HG03108 (cell line): ENCODE measurements around the gene MEP1B.
"Not testable (repeated sequence)": the region's sequence is repeated elsewhere in the genome, so short reads cannot be mapped to it uniquely, and the experiment has no call there.

ENCODE experiments used
- ATAC-seq: cut with Tn5 transposase; IDR thresholded peaks from one replicate; pipeline ENCODE4 v1.9.1; 2021; ENCODE audit warnings: moderate library complexity; ENCODE audit not compliant: unreplicated experiment

Gene MEP1B

DNA sequence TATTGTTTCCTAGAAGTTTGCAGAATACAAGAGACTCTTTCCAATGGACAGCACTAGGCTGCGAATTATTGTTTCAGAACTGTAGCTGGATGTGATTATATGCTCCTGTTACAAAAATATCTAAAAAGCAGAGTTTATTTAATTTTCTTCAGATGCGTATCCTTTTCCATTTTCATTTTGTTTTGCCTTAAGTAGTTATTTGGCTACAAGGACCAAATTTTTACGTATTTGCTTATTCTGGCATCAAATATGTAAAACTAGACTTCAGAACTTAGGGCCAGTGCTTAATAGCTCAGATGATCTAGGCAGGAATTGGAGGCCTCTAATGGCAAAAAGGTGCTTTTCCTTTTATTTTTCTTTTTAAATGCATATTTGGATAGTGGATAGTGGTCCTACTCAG, 18.7 kb downstream of the MEP1B start:
- ATAC-seq: no peak

DNA sequence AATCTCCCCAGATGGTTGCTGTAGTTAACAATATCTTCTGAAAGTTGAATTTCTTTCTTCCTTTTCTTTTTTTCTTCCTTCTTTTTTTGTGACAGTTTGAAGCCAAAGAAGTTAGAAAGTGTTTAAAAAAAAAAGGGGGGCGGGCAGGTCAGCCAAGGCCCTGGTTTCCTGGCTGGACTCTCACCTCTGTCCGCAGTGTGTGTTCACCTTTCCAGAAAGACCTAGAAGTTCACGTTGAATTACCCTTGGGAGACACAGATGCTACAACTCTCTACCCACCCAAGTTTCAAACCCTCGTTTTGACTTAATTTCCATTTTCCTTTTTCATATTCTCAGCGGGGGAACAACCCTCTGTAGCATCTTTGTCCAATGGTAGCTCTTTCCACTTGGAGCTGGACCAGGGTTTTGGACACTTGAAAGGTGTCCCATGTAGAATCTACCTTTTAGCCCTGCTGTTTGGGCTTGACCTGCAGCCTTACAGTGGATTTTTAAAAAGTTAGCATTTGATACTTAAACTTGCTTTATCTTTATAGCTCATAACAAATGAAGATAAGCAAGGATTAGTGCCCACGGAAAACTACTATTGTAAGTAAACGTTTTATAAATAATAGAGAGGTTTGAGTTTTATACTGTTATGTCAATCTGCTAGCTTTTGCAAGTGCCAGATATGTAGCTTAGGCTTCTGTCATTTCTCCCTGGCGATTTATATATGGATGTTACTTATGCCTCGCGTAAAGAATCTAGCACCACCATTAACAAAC, 20.0 kb downstream of the MEP1B start:
- no peak for ATAC-seq

DNA sequence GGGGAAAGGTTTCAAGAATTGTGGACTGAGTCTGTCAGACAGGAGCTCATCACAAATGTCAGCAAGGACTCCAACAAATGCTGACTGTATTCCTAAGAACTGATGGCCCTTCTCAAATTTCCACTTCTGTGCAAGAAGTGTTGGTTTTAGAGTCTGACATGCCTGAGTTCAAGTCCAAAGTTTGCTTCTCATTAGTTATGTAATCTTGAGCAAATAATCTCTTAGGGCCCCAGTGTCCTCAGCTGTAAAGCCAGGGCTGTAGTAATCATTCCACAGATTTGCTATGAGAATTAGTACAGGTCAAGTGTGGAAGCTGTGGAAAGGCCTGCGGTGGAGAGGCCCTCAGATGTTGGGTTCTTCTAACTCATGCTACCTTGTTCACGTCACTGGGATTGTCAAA, 23.9 kb downstream of the MEP1B start:
- ATAC-seq: no peak

DNA sequence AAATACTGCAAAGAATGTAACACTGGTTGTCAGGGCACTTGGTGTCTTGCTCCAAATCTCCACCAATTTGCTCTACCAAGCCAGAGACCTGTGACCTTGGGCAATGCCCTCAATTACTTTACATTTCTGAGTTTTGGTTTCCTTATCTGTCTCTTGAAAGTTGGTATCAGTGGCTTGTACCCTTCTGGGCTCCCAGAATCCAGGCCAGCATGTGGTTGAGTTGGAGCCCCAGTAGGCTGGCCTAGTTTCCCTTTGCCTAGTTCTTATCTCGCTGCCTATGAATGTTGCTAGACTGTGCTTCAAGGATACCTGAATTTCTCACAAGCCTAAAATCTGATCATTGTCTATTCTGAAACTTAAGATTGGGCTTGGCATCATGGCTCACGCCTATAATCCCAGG, 26.6 kb downstream of the MEP1B start:
- no peak for ATAC-seq

DNA sequence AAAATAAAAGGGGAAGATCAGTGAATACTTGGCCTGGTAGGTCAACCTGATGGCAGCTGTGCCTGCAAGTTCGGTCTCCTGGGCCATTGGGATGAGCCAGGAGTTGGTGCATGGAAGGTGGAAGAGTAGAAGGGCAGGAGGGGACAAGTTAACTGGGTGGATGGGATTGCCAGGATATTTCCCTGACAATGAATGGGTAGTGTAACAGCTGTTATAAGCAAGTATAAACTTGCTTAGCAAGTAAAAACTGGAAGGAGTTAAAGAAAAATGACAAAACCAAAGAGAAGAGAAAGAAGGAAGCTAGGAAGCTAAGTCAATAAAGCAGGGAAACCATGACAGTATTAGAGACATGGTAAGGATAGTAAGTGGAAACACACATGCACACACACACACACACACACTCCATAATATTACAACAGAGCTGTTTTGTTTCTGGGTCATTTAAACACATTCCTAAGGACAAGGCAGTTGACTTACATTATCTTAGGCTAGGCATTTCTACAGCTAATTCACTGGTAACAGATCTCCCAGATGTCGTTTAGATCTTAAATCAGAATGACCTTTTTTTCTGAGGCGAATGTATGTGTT, 29.7 kb downstream of the MEP1B start:
- no peak for ATAC-seq

DNA sequence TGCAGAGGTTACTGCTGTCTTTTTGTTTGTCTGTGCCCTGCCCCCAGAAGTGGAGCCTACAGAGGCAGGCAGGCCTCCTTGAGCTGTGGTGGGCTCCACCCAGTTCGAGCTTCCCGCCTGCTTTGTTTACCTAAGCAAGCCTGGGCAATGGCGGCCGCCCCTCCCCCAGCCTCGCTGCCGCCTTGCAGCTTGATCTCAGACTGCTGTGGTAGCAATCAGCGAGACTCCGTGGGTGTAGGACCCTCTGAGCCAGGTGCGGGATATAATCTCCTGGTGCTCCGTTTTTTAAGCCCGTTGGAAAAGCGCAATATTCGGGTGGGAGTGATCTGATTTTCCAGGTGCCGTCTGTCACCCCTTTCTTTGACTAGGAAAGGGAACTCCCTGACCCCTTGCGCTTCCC, 43.5 kb downstream of the MEP1B start:
- not testable (repeated sequence) for ATAC-seq

DNA sequence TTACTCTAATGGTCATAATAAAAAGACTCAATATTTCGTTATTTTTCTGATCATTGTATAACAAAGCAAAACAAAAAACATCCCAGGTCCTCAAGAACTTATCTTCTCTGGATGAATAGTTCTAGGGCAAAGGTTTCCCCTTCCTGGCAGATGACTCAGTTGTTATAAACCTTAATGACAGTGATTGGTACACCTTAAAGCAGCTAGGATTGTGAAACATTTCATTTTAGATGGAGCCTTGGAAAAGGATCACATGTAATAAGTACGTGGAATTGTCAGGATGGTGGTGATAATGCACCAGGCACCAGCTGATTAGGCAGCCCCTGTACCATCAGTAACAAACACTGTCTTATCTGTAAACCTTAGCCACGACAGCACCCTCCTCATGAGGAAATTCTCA, 47.2 kb downstream of the MEP1B start:
- ATAC-seq: no peak

DNA sequence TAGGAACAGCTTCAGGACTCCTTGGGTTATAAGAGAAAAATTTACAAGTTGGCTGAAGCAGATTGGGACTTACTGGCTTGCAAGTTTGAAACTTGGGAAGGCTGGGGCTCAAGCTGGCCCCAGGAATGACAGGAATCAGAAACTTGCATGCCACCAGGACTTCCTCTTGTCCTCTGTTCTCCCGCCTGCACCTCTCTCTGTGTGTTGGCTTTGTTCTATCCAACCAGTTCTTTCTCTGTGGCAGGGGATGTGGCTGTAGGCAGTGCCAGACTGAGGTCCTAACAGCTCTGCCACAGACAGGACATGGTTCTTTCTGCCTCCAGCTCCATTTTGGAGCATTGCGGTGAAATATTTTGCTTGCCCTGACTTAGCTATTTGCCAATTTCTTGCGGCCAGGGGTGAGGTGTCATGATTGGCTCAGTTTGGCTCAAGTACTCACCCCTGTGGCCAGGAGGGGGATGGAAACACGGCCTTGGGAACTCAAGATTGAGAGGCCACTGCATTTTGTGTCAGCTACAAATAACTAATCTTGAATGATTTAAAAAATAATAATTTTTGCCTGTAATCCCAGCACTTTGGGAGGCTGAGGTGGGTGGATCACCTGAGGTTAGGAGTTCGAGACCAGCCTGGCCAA, 48.9 kb downstream of the MEP1B start:
- ATAC-seq: no peak

DNA sequence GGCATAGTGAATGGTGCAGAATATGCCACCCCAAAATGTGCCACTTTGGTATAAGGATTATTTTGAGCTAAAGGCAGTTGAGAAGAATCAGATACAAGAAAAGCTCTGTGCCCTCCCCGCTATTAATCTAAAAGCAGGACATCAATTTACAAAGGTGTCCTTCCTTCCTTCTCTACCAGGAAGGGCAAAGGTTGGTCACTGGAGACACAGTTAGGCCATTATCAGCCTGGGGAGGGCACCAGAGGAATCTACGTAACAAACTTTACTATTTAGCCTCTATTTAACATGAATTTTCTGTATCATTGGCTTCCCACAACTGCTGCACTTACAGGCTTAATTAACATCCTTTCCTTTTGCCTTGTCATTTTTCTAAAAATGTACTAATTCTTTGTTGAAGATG, 52.6 kb downstream of the MEP1B start:
- ATAC-seq: no peak

DNA sequence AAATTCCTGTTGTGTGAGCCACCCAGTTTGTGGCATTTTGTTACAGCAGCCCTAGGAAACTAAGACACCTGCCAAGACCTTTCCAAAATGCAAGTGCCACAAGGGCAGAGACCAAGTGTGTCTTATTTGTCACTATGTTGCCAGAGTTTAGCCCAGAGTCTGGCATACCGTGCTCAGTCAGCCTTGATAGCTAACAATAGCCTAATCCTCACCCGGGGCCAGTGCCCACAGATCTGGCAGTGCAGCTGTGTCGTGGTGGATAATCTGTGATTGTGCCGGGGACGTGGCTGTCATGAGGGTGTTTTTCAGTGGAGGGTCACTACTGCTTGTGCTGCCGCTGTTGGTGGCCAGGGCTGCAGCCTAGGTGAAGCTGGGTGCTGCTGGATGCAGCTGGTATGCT, 53.5 kb downstream of the MEP1B start:
- ATAC-seq: no peak

DNA sequence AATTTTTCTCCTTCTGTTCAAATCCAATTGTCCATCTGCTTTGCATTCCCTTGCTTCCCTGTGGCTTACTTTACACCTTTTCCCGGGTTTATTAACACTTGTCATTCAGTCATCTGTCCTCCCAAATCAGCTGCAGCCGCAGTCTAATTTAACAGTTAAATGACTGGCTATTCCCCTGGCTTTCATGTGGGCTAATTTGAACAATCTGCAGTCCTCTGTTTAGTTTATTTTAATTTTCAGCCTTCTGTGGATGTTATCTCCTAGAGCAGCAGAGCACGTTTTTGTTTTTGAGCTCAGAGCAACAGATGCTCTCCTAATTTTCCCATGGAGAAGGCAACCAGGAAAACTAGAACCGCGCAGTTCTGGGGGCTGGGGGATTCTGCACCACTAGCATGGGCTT, 55.0 kb downstream of the MEP1B start:
- no peak for ATAC-seq

DNA sequence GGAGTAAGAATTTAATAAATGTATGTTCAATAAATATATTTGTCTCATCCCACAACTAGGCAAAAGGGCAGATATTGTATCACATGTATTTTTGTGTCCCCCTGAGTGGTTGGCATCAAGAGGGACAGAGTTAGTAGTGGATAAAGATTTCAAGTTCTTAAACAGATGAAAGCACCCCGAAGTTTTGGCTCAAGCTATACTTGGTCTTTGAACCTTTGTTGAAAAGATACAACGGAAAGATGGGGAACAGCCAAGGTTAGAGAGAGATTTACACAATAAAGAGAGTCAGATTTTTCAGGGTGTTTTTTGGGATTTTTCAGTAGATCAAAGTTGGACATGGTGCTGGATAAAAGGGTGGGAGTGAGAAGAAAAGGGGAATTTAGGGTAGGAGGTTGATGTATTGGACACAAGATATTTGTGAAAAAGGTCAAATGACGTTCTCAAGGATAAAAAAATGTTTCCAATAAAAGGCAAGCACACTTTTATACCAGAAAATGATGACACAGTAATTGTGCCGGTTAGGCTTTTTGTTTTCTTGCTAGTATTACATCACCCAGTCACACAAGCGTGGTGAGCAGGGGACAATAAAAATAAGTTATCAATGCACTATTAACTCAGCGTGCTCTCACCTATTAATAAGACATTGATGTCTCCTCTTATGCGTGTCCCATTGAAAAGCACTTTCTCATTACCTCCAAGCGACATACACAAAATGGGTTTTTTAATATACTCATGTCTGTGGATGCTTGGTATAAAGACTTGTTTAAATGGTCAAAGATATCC, 59.5 kb downstream of the MEP1B start:
- ATAC-seq: no peak

DNA sequence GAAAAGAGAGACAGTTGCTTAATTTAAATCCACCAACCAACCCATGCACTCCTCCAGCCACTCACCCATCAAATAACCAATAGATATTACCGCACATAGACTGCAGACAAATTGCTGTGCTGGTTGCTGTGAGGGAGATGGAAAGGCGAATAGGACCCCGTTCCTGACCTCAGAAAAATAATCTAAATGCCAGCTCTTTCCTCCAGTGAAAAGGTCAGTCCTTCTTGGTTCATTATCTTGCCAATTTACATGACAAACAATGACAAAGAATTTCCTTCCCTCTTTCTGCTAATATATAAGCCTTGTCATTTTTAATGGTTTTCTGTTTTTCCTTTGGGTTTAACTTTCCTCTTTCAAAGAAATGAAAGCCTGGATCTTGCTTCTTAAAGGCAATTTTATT, 61.6 kb downstream of the MEP1B start:
- ATAC-seq: no peak

DNA sequence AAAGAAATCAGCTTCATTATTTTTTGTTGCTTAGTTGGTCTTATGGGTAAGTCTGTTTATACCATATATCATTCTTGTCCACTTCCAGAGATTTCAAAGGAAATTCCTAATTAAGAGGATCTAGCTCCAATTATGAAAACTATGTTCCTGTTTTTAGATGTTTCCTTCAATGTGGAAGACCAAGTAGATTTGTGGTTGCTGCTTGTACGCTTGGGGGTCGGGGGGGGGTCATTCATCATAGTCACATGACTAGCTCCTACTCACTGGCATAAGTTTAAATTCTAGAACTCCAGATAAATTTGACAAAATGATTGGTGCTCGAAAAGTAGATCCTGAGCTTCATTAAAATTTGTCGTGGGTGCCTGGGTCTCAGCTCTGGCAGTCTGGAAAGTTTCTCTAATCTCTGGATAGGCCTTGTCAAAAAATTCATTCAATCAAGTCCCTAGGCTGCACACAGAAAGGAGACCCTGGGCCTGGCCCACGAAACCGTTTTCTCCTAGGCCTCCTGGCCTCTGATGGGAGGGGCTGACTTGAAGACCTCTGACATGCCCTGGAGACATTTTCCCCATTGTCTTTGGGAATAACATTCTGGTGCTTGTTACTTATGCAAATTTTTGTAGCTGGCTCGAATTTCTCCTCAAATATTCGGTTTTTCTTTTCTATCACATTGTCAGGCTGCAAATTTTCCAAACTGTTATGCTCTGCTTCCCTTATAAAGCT, 62.5 kb downstream of the MEP1B start:
- no peak for ATAC-seq

DNA sequence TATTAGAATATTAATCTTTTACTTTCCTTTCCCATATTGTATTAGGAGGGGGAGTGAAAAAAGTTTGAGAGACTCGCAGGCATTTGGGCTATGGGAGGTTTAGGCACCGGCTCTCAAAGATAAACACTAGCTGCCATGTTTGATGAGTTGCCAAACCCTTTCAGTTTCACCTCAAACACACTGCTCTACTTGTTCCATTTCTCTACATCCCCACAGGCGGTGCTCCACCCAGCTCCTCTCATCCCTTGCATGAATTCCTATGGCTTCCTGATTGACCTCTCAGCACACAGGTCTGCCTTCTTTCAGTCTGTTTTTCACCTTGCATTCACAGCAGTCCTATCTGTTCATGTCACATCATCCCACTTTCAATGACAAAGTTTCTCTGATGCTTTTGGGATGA, 65.7 kb downstream of the MEP1B start:
- ATAC-seq: no peak

DNA sequence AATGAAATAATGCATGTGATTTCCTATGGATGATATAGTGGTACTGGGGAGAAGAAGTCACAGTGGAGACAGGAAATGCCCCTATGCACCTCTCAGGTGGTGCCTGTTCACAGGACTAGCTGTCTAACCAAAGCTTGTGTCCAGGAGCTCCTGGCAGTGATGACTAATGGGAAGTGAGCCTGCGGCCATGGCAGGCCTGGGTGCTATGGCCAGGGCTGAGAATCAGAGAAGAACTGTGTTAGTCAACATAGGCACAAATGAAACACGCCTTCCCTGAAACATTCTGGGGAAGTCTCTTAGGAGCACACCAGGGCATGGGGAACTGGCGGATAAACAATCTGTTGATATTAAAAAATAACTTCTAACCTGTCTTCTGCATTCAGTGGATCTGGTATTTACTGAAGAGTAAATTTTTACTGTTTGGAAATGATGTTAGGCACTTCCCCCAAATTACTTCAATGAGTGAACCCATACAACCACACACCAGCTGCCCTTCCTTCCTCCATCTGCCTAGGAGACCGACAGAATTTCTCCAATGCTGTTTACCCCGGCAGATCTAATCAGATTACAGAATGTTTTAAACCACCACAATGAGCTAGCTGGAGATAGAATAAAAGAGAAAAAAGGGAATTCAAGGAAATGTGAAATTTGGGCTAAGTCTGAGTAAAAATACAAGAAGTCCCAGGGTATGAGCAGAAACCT, 67.4 kb downstream of the MEP1B start:
- ATAC-seq: no peak

DNA sequence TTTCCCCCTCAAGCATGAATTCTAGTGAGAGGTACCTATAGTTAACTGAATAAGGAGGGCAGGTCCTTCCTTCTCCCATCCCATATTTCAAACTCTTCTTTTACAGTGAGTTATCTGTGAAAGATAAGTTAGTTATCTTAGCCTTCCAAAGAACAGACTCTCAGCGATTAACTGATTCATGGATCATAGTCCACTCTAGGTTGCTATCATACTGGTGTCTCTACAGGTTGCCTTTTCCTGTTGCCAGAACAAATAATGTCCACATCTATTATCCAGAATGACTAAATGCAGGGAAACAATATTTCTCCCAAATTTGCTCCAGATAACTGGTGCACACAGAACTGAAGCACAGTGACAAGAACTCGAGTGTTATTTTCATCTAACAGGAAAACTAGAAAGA, 68.3 kb downstream of the MEP1B start:
- ATAC-seq: no peak

DNA sequence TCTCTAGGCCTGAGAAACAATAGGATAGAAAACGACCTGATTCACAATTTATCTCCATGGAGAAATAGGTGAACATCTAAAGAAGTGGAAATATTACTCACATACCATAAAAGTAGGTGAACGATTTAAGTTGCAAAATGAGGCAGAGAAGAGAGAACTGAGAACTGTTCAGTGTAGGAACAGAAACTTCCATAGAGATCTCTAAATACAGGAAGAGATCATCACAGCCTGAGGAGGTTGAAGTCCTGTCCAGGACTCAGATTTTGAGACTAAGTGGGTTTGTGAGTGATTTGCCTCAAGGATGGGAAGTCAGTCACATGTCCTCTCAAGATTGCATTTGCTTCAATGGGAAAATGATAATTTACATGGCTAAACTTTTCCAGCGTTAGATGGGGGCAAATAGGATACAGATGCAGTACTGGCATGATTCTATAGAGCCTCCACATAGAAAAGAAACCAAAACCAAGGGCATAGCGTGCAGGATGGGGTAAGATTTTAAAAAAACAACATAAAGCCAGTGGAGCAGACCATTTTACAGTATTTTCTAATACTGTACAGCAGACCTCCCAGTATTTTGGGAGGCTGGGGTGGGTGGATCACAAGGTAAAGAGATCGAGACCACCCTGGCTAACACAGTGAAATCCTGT, 68.8 kb downstream of the MEP1B start:
- ATAC-seq: no peak

DNA sequence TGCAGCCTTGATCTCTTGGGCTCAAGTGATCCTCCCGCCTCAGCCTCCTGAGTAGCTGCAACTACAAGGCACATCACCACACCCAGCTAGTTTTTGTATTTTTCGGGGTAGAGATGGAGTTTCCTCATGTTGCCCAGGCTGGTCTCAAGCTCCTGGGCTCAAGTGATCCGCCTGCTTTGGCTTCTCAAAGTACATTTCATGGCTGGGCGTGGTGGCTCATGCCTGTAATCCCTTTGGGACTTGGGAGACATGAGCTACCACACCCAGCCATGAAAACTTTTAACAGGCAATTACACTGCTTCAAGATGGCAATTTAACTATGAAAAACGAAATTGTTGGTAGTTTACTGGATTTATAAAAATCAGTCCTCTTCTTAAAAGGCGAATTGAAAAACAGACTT, 69.7 kb downstream of the MEP1B start:
- no peak for ATAC-seq

DNA sequence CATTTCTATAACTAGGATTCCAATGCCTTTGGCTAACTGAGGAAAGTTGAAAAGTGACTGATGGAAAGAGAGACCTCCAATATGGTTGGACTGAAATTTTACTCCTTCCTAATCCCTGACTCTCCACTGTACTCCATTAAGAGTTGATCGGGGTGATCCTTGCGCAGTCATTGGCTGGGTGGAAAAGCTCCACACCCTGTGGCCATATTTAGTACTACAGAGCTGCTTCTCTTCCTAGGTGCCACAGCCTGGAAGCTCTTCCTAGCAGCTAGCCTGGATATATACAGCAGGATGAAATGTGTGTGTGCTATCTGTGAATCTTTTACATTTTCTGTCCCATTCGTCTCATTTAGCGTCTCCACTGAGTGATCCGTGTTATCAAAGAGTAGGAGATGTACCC, 71.2 kb downstream of the MEP1B start:
- no peak for ATAC-seq
